Astrocyte (in vitro differentiated cells and primary cell): Measurements from ENCODE around the gene OS9. TPM values are rescaled to one million over a fixed set of nuclear protein-coding genes. Genes with fewer than 3 reads are reported as not detected.

ENCODE experiments used
- DNase-seq: peaks from one replicate; pipeline ENCODE4 v3.0.0-alpha.2; 2010; ENCODE audit warnings: low read depth
- FAIRE-seq: peaks from 2 replicates; lab custom pipeline; 2011; peaks lifted over from hg19 to GRCh38; lab: Jason Lieb, UNC
- H2AFZ ChIP-seq: 2 replicates; pipeline ENCODE4 v1.6.0; 2012; ENCODE audit warnings: low read depth, low read length, inconsistent platforms
- H3K27ac ChIP-seq: 2 replicates; pipeline ENCODE4 v1.5.1; 2011; ENCODE audit warnings: low read depth, low read length, inconsistent platforms
- H3K27me3 ChIP-seq: 2 replicates; pipeline ENCODE4 v1.6.0; 2011; ENCODE audit warnings: low read length, inconsistent platforms; ENCODE audit not compliant: insufficient read depth
- H3K36me3 ChIP-seq: 2 replicates; pipeline ENCODE4 v1.5.1; 2011; ENCODE audit warnings: low read length, inconsistent platforms; ENCODE audit not compliant: insufficient read depth
- H3K4me1 ChIP-seq: 2 replicates; pipeline ENCODE4 v1.5.1; 2011; ENCODE audit warnings: low read length, inconsistent platforms; ENCODE audit not compliant: insufficient read depth
- H3K4me2 ChIP-seq: 2 replicates; pipeline ENCODE4 v1.6.0; 2012; ENCODE audit warnings: low read length, inconsistent platforms
- H3K4me3 ChIP-seq: 2 replicates; pipeline ENCODE4 v1.5.1; 2011; ENCODE audit warnings: low read depth, mild to moderate bottlenecking, low read length, inconsistent platforms; ENCODE audit not compliant: insufficient read depth
- H3K79me2 ChIP-seq: 2 replicates; pipeline ENCODE4 v1.6.0; 2012; ENCODE audit warnings: mild to moderate bottlenecking, low read length, inconsistent platforms; ENCODE audit not compliant: insufficient read depth
- H3K9ac ChIP-seq: 2 replicates; pipeline ENCODE4 v1.6.0; 2012; ENCODE audit warnings: mild to moderate bottlenecking, low read length, inconsistent platforms
- H3K9me3 ChIP-seq: 2 replicates; pipeline ENCODE4 v1.5.1; 2012; ENCODE audit warnings: low read depth, mild to moderate bottlenecking, low read length, inconsistent platforms; ENCODE audit not compliant: insufficient read depth
- H4K20me1 ChIP-seq: 2 replicates; pipeline ENCODE4 v1.6.0; 2012; ENCODE audit warnings: low read length, inconsistent platforms; ENCODE audit not compliant: insufficient read depth
- H3K27ac Mint-ChIP-seq: one replicate; pipeline ENCODE4 v1.8.0; 2021; ENCODE audit warnings: mild to moderate bottlenecking, mixed read lengths; ENCODE audit not compliant: unreplicated experiment
- H3K27me3 Mint-ChIP-seq: one replicate; pipeline ENCODE4 v1.8.0; 2021; ENCODE audit warnings: low read depth, mixed read lengths; ENCODE audit not compliant: unreplicated experiment
- H3K36me3 Mint-ChIP-seq: one replicate; pipeline ENCODE4 v1.8.0; 2021; ENCODE audit warnings: low read depth, mixed read lengths; ENCODE audit not compliant: unreplicated experiment
- H3K4me1 Mint-ChIP-seq: one replicate; pipeline ENCODE4 v1.8.0; 2021; ENCODE audit warnings: low read depth, mixed read lengths; ENCODE audit not compliant: unreplicated experiment
- H3K4me3 Mint-ChIP-seq: one replicate; pipeline ENCODE4 v1.8.0; 2021; ENCODE audit warnings: mild to moderate bottlenecking, moderate library complexity, mixed read lengths; ENCODE audit not compliant: unreplicated experiment
- H3K9me3 Mint-ChIP-seq: one replicate; pipeline ENCODE4 v1.8.0; 2021; ENCODE audit warnings: mild to moderate bottlenecking, mixed read lengths; ENCODE audit not compliant: unreplicated experiment
- EZH2 ChIP-seq: IDR thresholded peaks from 2 replicates; pipeline ENCODE4 v1.6.1; 2012; ENCODE audit warnings: mild to moderate bottlenecking, low read length, inconsistent platforms; ENCODE audit not compliant: insufficient read depth
- total RNA-seq: library from RNA; stranded (reverse); gene quantifications from 2 replicates; pipeline ENCODE4 v1.2.1, GENCODE V29; 2021
- TF ChIP-seq, protein P1 (sequence below): IDR thresholded peaks from 2 replicates; pipeline ENCODE4 v1.5.1; 2011; ENCODE audit warnings: low read depth, mild to moderate bottlenecking, inconsistent platforms, low read length, moderate library complexity; ENCODE audit not compliant: insufficient read depth

Gene OS9
- total RNA-seq, 1 donor from 2014 or later: 194 TPM

DNA sequence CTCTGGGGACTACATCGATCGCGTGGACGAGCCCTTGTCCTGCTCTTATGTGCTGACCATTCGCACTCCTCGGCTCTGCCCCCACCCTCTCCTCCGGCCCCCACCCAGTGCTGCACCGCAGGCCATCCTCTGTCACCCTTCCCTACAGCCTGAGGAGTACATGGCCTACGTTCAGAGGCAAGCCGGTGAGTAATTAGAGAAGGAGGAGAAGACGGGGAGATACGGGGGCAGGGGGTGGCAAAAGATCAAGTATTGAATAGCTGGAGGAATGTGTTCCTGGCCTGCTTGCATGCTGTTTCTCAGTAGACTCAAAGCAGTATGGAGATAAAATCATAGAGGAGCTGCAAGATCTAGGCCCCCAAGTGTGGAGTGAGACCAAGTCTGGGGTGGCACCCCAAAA, 21.9 kb downstream of the OS9 start:
- no peak overlapping the region for H3K27ac ChIP-seq
- Mint-ChIP-seq H3K4me1 (no peaks in the 10 kb centered on the region), H3K36me3 (peaks cover 34% of the 10 kb centered on the region), H3K9me3 (no peaks in the 10 kb centered on the region), H3K27me3 (no peaks in the 10 kb centered on the region), H3K27ac (no peak overlapping the region), H3K4me3 (no peak overlapping the region)
- no peaks in the 10 kb centered on the region for H3K27me3 ChIP-seq
- no peak for TF ChIP-seq EZH2
- TF ChIP-seq, protein P1, sequence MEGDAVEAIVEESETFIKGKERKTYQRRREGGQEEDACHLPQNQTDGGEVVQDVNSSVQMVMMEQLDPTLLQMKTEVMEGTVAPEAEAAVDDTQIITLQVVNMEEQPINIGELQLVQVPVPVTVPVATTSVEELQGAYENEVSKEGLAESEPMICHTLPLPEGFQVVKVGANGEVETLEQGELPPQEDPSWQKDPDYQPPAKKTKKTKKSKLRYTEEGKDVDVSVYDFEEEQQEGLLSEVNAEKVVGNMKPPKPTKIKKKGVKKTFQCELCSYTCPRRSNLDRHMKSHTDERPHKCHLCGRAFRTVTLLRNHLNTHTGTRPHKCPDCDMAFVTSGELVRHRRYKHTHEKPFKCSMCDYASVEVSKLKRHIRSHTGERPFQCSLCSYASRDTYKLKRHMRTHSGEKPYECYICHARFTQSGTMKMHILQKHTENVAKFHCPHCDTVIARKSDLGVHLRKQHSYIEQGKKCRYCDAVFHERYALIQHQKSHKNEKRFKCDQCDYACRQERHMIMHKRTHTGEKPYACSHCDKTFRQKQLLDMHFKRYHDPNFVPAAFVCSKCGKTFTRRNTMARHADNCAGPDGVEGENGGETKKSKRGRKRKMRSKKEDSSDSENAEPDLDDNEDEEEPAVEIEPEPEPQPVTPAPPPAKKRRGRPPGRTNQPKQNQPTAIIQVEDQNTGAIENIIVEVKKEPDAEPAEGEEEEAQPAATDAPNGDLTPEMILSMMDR: no peak
- H3K9me3 ChIP-seq: no peaks in the 10 kb centered on the region
- H2AFZ ChIP-seq: no peak overlapping the region
- H3K36me3 ChIP-seq: peaks cover 28% of the 10 kb centered on the region
- no peak overlapping the region for H3K4me2 ChIP-seq
- no peak overlapping the region for H3K9ac ChIP-seq
- H3K79me2 ChIP-seq: no peaks in the 10 kb centered on the region
- no peaks in the 10 kb centered on the region for H4K20me1 ChIP-seq
- DNase-seq (no peak), FAIRE-seq (no peak)
- no peak overlapping the region for H3K4me3 ChIP-seq
- no peaks in the 10 kb centered on the region for H3K4me1 ChIP-seq

DNA sequence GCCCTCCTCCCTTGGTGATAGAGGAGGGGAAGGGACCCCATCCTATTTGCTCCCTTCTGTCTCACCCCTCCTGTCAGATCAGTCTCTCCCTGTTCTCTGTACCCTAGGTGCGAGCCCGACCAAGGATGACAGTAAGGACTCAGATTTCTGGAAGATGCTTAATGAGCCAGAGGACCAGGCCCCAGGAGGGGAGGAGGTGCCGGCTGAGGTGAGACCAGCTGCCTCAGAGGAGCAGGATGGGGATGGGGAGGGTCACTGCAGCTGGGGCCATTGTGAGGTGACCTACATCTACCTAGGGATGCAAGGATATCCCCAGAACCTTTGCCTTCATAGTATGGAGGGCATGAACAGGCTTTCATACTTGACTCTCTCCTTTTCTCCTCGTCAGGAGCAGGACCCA, 22.4 kb downstream of the OS9 start:
- no peaks in the 10 kb centered on the region for H3K27me3 Mint-ChIP-seq
- Histone ChIP-seq H3K9ac (no peak overlapping the region), H3K79me2 (no peaks in the 10 kb centered on the region), H3K36me3 (peaks cover 33% of the 10 kb centered on the region), H3K9me3 (no peaks in the 10 kb centered on the region), H4K20me1 (no peaks in the 10 kb centered on the region), H2AFZ (no peak overlapping the region), H3K4me2 (no peak overlapping the region), H3K4me3 (no peak overlapping the region), H3K4me1 (no peaks in the 10 kb centered on the region), H3K27ac (no peak overlapping the region), H3K27me3 (no peaks in the 10 kb centered on the region)
- no peak for TF ChIP-seq EZH2
- TF ChIP-seq, protein P1: no peak
- FAIRE-seq: no peak
- no peak overlapping the region for H3K4me3 Mint-ChIP-seq
- no peaks in the 10 kb centered on the region for H3K4me1 Mint-ChIP-seq
- H3K27ac Mint-ChIP-seq: no peak overlapping the region
- no peak for DNase-seq
- no peaks in the 10 kb centered on the region for H3K9me3 Mint-ChIP-seq
- H3K36me3 Mint-ChIP-seq: peaks cover 37% of the 10 kb centered on the region

DNA sequence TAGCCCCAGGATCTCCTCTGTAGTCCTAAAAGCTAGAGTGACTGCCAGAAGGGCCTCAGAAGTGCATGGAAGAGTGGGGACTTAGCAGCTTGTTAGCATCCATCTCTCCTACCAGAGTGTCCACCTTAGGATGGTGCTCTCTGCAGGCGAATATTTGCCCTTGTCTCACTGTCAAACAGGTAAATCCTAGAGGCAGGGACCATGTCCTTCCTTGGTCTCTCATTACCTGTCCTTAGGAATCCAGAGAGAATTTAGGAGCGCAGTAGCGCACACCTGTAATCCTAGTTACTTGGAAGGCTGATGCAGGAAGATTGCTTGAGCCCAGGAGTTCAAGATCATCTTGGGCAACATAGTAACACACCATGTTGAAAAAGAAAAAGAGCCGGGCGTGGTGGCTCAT, 23.2 kb downstream of the OS9 start:
- no peaks in the 10 kb centered on the region for H3K9me3 Mint-ChIP-seq
- peaks cover 38% of the 10 kb centered on the region for H3K36me3 Mint-ChIP-seq
- no peak overlapping the region for H3K27ac Mint-ChIP-seq

More for the DNA sequence above, 23.2 kb downstream of the OS9 start:
- Histone ChIP-seq H3K36me3 (peaks cover 38% of the 10 kb centered on the region), H3K79me2 (no peaks in the 10 kb centered on the region), H2AFZ (no peak overlapping the region), H3K9me3 (no peaks in the 10 kb centered on the region), H4K20me1 (no peaks in the 10 kb centered on the region), H3K4me1 (no peaks in the 10 kb centered on the region), H3K4me2 (no peak overlapping the region), H3K4me3 (no peak overlapping the region), H3K9ac (no peak overlapping the region), H3K27me3 (no peaks in the 10 kb centered on the region), H3K27ac (no peak overlapping the region)
- Mint-ChIP-seq H3K4me1 (no peaks in the 10 kb centered on the region), H3K27me3 (peaks cover 2% of the 10 kb centered on the region), H3K4me3 (no peak overlapping the region)
- DNase-seq (no peak), FAIRE-seq (no peak)
- no peak for TF ChIP-seq EZH2
- TF ChIP-seq, protein P1: no peak
